Measurements from ENCODE around the gene GMPPA.

Gene GMPPA

GRCh38 chr2:219522111-219523030 is 23.7 kb downstream of the GMPPA start:
- DNase-seq = no peak

- no peak for DNase-seq
Measured at GRCh38 chr2:219523031-219523671, 24.5 kb downstream of the GMPPA start.

GRCh38 chr2:219524817-219525216 is 26.1 kb downstream of the GMPPA start:
- no peak for DNase-seq

DNA sequence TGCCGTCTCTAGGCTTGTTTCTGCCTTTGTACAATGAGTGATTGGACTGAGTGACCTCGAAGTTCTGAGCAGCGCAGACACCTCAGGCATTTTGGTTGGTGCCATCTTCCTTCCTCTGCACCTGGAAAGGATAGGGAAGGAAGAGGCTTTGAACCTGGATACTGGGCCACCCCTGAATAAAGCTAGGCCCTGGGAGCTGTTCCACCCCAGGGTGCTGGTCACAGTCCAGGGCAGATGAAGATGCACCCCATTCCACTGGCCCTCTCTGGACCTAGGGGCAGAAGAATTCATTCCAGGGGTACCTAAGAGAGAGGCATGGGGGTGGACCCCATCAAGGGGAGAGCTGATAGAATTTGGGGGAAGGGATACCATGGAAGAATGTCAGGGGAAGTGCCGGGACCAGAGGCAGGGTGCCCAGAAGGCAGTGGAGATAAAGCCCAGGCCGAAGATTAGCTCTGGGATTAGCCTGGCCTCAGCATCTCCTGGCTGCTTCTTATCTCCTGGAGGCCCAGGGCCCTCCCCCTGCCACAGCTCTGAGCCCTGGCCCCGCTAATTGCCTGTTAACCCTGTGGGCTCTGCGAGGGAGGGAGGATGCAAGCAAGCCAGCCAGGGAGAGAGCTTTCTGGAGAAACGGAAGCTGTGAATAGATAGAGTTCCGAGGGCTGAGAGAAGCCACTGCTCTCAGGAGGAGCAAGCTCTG is 27.0 kb downstream of the GMPPA start:
- no peak for DNase-seq

GRCh38 chr2:219526320-219527075 is 27.8 kb downstream of the GMPPA start:
- DNase-seq = no peak

GRCh38 chr2:219527076-219527394 is 28.3 kb downstream of the GMPPA start:
- DNase-seq = no peak

- no peak for DNase-seq
Measured at GRCh38 chr2:219527472-219527871, 28.8 kb downstream of the GMPPA start.

DNA sequence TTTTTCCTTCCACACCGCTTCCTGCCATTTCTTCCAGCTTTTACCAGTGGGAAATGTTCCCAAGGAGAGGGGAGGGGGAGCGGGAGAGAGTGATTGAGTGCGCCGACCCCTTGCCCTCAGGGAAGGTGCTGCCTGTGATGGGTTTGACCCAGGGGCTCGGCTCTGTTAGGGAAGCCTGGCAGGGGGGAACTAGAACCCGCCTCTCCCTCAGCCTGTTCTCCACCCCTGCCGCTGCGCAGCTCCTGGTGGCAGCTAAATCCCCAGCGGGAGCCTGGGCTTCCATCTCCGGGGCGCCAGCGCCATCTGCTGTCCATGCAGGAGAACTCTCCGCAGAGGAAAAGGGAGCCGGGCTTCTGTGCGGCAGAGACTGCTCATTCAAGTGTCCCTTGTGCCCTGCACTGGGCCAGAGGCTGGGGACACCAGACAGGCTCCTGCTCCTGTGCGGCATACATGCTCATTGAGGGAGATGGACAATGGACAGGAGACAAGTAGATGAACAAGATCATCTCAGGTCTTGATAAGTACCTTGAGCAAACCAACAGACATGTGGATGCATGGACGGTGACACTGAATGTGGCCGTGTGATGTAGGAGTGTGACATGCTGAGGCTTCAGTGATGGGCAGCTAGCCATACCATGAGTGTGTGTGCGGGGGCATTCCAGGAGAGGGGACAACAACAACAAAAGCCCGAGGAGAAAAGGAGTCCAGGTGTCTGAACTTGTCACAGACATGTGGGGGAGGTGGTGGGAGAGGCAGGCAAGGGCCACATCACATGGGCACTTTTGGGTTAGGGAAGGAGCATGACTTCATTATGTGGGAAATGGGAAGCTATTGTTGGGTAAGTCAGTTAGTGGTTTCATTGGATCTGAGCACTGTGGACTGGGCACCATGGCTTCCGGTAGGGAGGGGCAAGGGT is 31.6 kb downstream of the GMPPA start:
- peak; percentile 79 for DNase-seq

DNA sequence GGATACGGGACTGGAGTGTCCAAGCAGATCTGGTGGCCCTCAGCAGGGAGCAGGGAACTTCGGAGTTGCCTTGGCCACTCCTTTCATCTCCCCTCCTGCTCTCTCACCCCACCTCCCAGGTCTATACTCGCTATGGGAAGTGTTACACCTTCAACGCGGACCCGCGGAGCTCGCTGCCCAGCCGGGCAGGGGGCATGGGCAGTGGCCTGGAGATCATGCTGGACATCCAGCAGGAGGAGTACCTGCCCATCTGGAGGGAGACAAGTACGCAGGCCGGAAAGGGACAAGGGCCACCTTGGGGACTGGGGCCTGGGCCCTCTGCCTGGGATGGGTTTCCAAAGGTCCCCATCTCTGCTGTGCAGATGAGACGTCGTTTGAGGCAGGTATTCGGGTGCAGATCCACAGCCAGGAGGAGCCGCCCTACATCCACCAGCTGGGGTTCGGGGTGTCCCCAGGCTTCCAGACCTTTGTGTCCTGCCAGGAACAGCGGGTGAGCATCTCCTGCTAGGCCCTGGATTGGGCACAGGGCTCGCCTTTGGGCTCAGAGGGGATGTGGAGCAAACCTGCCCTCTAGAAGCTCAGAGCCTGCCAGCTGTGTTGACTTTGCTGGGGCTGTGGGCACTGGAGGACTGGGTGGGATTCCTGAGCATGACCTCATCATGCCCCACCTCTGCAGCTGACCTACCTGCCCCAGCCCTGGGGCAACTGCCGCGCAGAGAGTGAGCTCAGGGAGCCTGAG is 33.1 kb downstream of the GMPPA start:
- no peak for DNase-seq

GRCh38 chr2:219532378-219532649 is 33.6 kb downstream of the GMPPA start:
- DNase-seq = no peak

- no peak for DNase-seq
Measured at GRCh38 chr2:219533930-219534661, 35.4 kb downstream of the GMPPA start.

DNA sequence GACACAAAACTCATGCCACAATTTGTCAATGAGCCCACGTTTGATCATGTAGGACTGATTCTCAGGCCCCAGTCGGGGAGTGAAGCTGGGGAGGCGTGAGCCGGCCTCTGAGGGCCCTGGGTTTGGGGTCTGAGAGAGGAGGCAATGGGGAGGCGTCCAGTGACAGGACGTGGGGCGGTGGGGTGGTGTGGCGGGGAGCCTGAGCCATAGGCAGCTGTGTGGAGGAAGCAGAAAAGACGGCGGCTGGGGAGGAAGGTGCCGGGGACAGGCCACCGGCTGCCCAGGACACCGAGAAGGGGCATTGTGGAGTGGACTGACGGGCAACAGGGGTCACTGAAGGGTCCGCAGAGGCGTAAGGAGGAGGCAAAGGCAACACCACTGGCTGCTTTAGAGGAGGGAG is 37.7 kb downstream of the GMPPA start:
- DNase-seq = no peak

DNA sequence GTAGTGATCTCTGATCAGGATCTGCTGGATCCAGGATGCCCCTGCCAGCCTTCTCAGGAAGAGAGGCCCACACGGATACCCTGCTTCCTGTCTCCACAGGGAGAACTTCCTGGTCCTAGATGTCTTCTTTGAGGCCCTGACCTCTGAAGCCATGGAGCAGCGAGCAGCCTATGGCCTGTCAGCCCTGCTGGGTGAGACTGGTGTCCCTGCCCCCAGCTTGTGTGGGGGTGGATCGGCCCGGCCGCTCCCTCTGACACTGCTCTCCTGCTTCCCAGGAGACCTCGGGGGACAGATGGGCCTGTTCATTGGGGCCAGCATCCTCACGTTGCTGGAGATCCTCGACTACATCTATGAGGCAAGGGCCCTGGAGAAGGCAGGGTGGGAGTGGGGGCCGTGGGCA is 38.3 kb downstream of the GMPPA start:
- no peak for DNase-seq

DNA sequence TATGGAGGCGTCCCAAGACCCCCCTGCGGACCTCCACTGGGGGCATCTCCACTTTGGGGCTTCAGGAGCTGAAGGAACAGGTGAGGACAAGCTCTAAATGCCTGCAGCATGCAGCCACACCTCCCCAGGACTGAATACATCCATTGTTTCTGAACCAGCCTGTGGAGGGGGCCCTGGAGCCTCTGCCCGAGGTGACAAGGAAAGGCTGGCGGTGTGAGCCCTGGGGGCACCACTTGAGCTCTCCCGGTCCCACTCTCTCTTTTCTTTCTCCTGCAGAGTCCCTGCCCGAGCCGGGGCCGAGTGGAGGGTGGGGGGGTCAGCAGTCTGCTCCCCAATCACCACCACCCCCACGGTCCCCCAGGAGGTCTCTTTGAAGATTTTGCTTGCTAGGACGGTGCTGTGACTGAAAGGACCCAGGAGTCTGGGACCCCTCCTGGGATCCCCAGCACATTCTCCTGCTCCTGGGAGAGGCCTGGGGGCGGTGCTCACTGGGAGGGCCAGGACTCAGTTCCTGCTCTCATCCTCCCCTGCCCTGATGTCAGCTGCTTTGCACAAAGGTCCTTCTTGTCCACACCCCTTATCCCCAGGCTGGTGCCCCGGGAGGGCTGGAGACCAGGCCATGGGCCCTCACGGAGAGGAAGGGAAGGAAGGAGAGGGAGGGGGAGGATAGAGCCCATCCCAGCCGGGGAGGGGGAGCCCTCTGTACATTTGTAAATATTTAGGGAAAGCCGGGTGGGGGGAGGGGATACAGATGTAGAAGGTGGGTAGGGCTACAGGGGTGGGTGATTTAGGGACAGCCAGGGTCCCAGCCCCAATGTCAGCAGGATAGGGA is 39.2 kb downstream of the GMPPA start:
- no peak for DNase-seq

DNA sequence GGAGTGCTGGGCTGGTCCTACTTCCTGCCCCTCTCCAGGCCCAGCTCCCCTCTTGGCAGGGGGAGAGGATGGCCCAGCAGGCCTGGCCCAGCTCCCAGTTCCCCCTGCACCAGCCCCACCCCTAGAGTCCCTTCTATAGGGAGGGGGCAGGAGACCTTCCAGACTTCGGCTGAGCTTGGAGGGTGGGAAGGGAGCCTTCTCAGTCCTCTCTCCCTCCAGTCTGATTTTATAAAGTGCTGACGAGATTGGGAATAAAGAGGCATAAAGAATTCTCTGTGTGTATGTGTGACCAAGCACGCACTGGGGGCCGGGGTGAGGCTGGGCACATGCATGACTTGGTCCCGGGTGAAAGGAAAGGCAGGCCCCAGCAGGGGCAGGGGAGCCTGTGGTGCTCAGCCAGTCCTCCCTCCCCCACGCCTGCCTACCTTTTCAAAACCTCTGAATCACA is 39.8 kb downstream of the GMPPA start:
- DNase-seq = no peak

GRCh38 chr2:219538956-219539788 is 40.5 kb downstream of the GMPPA start:
- no peak for DNase-seq

GRCh38 chr2:219539926-219540678 is 41.4 kb downstream of the GMPPA start:
- DNase-seq = no peak

All from CD4-positive, alpha-beta T cell treated with Interleukin-4 for 4 hours (primary cell).